Lung (tissue), 12 donors: ENCODE measurements around the gene DPY30. TPM values are rescaled to one million over a fixed set of nuclear protein-coding genes. Genes with fewer than 3 reads are reported as not detected.

Source experiments
- ATAC-seq: fragments of 200-7000 bp; cut with Tn5 transposase; one replicate; pipeline ENCODE4 v1.9.1; 2020; ENCODE audit warnings: moderate number of reproducible peaks; ENCODE audit not compliant: insufficient read depth, low FRiP score
- DNase-seq, 3 donors: peaks; one replicate each; pipeline ENCODE4 v3.0.0-alpha.2; 2013 to 2017
- H3K27ac ChIP-seq, 2 donors: one replicate each; pipeline ENCODE4 v1.5.1; 2013; ENCODE audit warnings: mild to moderate bottlenecking in 2 of 2, moderate library complexity in 2 of 2, control low read depth in 1 of 2, inconsistent platforms in 1 of 2, low read depth in 1 of 2, low read length in 1 of 2
- H3K27me3 ChIP-seq, 3 donors: one replicate each; pipeline ENCODE4 v1.5.1; 2013; ENCODE audit warnings: low read length in 2 of 3; ENCODE audit not compliant: control insufficient read depth in 3 of 3, insufficient read depth in 3 of 3
- H3K36me3 ChIP-seq, 4 donors: one replicate each; pipeline ENCODE4 v1.5.1; 2013; ENCODE audit warnings: low read length in 4 of 4, mild to moderate bottlenecking in 1 of 4, moderate library complexity in 1 of 4; ENCODE audit not compliant: control insufficient read depth in 4 of 4, insufficient read depth in 4 of 4
- H3K4me1 ChIP-seq, 5 donors: one replicate each; pipeline ENCODE4 v1.5.1; 2013; ENCODE audit warnings: low read length in 5 of 5, mild to moderate bottlenecking in 2 of 5, moderate library complexity in 1 of 5; ENCODE audit not compliant: control insufficient read depth in 5 of 5, insufficient read depth in 5 of 5
- H3K4me3 ChIP-seq: one replicate; pipeline ENCODE4 v1.5.1; 2013; ENCODE audit warnings: mild to moderate bottlenecking, control low read depth, moderate library complexity
- H3K9ac ChIP-seq, 2 donors: one replicate each; pipeline ENCODE4 v1.5.1; 2013; ENCODE audit warnings: low read length in 2 of 2, control low read depth in 1 of 2; ENCODE audit not compliant: insufficient read depth in 1 of 2
- H3K9me3 ChIP-seq, 4 donors: one replicate each; pipeline ENCODE4 v1.5.1; 2013; ENCODE audit warnings: low read length in 3 of 4, mild to moderate bottlenecking in 1 of 4, moderate library complexity in 1 of 4; ENCODE audit not compliant: control insufficient read depth in 4 of 4, insufficient read depth in 3 of 4
- CTCF ChIP-seq: IDR thresholded peaks from 2 replicates; pipeline ENCODE4 v1.5.1; 2012; ENCODE audit warnings: mild to moderate bottlenecking; ENCODE audit errors: control extremely low read depth, extremely low read depth
- WGBS, 2 donors: extraction: QIAGEN DNeasy Blood & Tissue Kit; methylation state at CpG; one replicate each; pipeline ENCODE4 v1.1.7; 2013; 5-methylcytosine and 5-hydroxymethylcytosine counted together
- polyA plus RNA-seq, 2 donors: library from polyadenylated mRNA; stranded (reverse); fragments of 200-250 nt; gene quantifications; one replicate each; pipeline ENCODE4 v1.2.1, GENCODE V29; 2013
- total RNA-seq, 2 donors: library from RNA; depleted of rRNA in 1 of 2; stranded (reverse); fragments of >200 nt in 1 of 2; gene quantifications; one replicate each; pipeline ENCODE4 v1.2.1, GENCODE V29; 2014 to 2021
- donor health status: control.
- donor health status: control.
- donor health status: Bipolar disorder and iron deficiency.
- donor health status: healthy.
- donor health status: DM: yes; HTN: yes; CAD: no.

The DPY30 gene
- total and polyA plus RNA-seq, 4 donors, result 53.8 to 144 (median 69.1) TPM

GRCh38 chr2:31998731-31999383 lies 40.7 kb downstream of the DPY30 start:
- Histone ChIP-seq H3K27me3 (no peaks in the 10 kb centered on the region), H3K9me3 (no peaks in the 10 kb centered on the region), H3K4me1 (peaks cover 0 to 15% (median 0%) of the 10 kb centered on the region in 5 donors), H3K27ac (no peak overlapping the region), H3K9ac (no peak overlapping the region), H3K4me3 (no peak overlapping the region), H3K36me3 (peaks cover 0 to 2% (median 0%) of the 10 kb centered on the region in 4 donors)
- 67 to 89% methylated on average over 4 of the region's 4 CpGs for WGBS, 2 donors
- no peak for DNase-seq
- TF ChIP-seq CTCF, result no peak
- ATAC-seq, result no peak

DNA sequence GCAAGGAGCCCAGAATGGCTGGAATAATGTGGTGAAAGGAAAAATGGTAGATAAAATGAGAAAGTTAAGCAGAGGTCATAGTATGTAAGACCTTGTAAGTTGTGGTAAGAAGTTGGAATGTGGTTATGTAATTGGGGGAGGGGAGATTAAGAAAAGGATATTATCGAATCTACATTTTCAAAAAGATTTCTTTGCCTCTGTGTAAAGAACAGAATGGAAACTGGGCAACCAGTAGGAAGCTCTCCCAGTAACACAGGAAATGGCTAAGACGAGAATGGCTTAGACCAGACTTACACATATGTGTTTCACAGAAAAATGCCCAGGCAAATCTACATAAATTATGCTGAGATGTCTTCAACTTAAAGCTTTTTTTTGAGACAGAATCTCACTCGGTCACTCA lies 42.0 kb downstream of the DPY30 start:
- DNase-seq (no peak), ATAC-seq (no peak)
- TF ChIP-seq CTCF, result no peak
- H3K27ac ChIP-seq, result no peak overlapping the region
- no peaks in the 10 kb centered on the region for H3K9me3 ChIP-seq
- no peak overlapping the region for H3K9ac ChIP-seq
- H3K27me3 ChIP-seq, result no peaks in the 10 kb centered on the region
- 49 to 64% methylated on average over 3 of the region's 3 CpGs for WGBS, 2 donors
- peaks cover 0 to 17% (median 0%) of the 10 kb centered on the region in 5 donors for H3K4me1 ChIP-seq
- H3K36me3 ChIP-seq, result peaks cover 0 to 2% (median 0%) of the 10 kb centered on the region in 4 donors
- no peak overlapping the region for H3K4me3 ChIP-seq

DNA sequence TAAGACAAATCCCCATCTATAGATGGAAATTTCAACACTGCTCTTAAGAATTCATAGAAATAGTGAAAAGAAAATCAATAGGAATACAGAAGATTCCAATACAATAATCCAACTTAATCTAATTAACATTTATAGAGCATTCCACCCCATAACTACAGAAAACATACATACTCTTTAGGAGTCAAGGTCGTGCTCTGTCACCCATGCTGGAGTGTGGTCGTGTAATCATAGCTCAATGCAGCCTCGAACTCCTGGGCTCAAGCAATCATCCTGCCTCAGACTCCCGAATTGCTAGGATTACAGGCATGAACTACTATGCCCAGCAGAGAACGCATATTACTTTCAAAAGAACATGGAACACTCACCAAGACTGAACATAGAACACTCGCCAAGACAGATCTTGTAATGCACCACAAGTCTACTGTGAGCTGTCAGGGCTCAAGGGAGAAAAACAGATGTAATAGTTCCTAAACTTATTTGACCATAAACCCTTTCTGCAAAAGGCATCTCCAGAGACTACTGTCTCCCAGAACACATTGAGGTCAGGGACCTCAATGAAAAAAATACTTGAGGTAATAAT lies 42.9 kb downstream of the DPY30 start:
- no peaks in the 10 kb centered on the region for H3K27me3 ChIP-seq
- H3K4me1 ChIP-seq, result peaks cover 0 to 20% (median 2%) of the 10 kb centered on the region in 5 donors
- H3K9me3 ChIP-seq, result no peaks in the 10 kb centered on the region
- DNase-seq (no peak), ATAC-seq (no peak)
- no peak overlapping the region for H3K9ac ChIP-seq
- 94 to 95% methylated on average over 6 of the region's 6 CpGs for WGBS, 2 donors
- no peak for TF ChIP-seq CTCF
- H3K27ac ChIP-seq, result no peak overlapping the region
- no peak overlapping the region for H3K4me3 ChIP-seq
- H3K36me3 ChIP-seq, result peaks cover 0 to 2% (median 0%) of the 10 kb centered on the region in 4 donors
